GM18498 (cell line): ENCODE results near the gene POLE.

ENCODE experiments used
- ATAC-seq: cut with Tn5 transposase; IDR thresholded peaks from one replicate; pipeline ENCODE4 v1.9.1; 2021; ENCODE audit warnings: mild to moderate bottlenecking, moderate library complexity; ENCODE audit not compliant: unreplicated experiment

POLE gene

GRCh38 chr12:132634411-132634990 is 52.6 kb downstream of the POLE start:
- no peak for ATAC-seq

GRCh38 chr12:132633901-132634300 is 53.2 kb downstream of the POLE start:
- no peak for ATAC-seq

GRCh38 chr12:132633398-132633797 is 53.7 kb downstream of the POLE start:
- no peak for ATAC-seq

GRCh38 chr12:132632521-132633228 is 54.5 kb downstream of the POLE start:
- ATAC-seq = no peak

GRCh38 chr12:132631666-132632065 is 55.5 kb downstream of the POLE start:
- ATAC-seq = no peak

GRCh38 chr12:132630672-132631071 is 56.5 kb downstream of the POLE start:
- ATAC-seq = no peak

- ATAC-seq = no peak
Observed at GRCh38 chr12:132629330-132629729, 57.8 kb downstream of the POLE start.

- ATAC-seq = no peak
Observed at GRCh38 chr12:132625731-132626430, 61.3 kb downstream of the POLE start.

- no peak for ATAC-seq
Observed at GRCh38 chr12:132624910-132625630, 62.1 kb downstream of the POLE start.

GRCh38 chr12:132624186-132624855 is 62.8 kb downstream of the POLE start:
- no peak for ATAC-seq

- no peak for ATAC-seq
Observed at GRCh38 chr12:132623072-132623869, 63.9 kb downstream of the POLE start.

- no peak for ATAC-seq
Observed at GRCh38 chr12:132622437-132623071, 64.6 kb downstream of the POLE start.

- ATAC-seq = no peak
Observed at GRCh38 chr12:132621657-132622435, 65.3 kb downstream of the POLE start.

GRCh38 chr12:132620899-132621656 is 66.1 kb downstream of the POLE start:
- no peak for ATAC-seq

GRCh38 chr12:132620113-132620898 is 66.8 kb downstream of the POLE start:
- ATAC-seq = no peak

GRCh38 chr12:132619386-132620112 is 67.6 kb downstream of the POLE start:
- ATAC-seq = no peak

GRCh38 chr12:132619071-132619385 is 68.1 kb downstream of the POLE start:
- ATAC-seq = no peak
